Thoracic aorta (tissue), 2 donors: ENCODE results near the gene AP1S3. TPM values are rescaled to one million over a fixed set of nuclear protein-coding genes. Genes with fewer than 3 reads are reported as not detected.
"Not testable (repeated sequence)": the region's sequence is repeated elsewhere in the genome, so short reads cannot be mapped to it uniquely, and the experiment has no call there.

Experiments
- ATAC-seq: fragments of 150-250 bp; one replicate; pipeline ENCODE4 v1.8.0; 2017; ENCODE audit warnings: low read depth; ENCODE audit not compliant: insufficient number of reproducible peaks, low FRiP score
- DNase-seq: peaks from one replicate; pipeline ENCODE4 v3.0.0-alpha.2; 2020; ENCODE audit warnings: low spot score
- H3K27ac ChIP-seq, 2 donors: fragments of 200-600 bp; sonication (generic); 1 replicate in 1 of 2; 2 replicates in 1 of 2; pipeline ENCODE4 v1.5.1; 2016; ENCODE audit warnings: mild to moderate bottlenecking in 2 of 2, moderate library complexity in 2 of 2
- H3K27me3 ChIP-seq: fragments of 200-600 bp; sonication (generic); replicated peaks from 2 replicates; pipeline ENCODE4 v1.6.0; 2016; ENCODE audit warnings: mild to moderate bottlenecking; ENCODE audit not compliant: insufficient read depth
- H3K36me3 ChIP-seq: fragments of 200-600 bp; sonication (generic); one replicate; pipeline ENCODE4 v1.5.1; 2016
- H3K4me1 ChIP-seq, 2 donors: fragments of 200-600 bp; sonication (generic); 1 replicate in 1 of 2; 2 replicates in 1 of 2; pipeline versions ENCODE4 v1.5.1 to v1.6.0; 2016; ENCODE audit warnings: low read depth in 2 of 2, mild to moderate bottlenecking in 1 of 2; ENCODE audit not compliant: control insufficient read depth in 1 of 2
- H3K4me3 ChIP-seq: fragments of 200-600 bp; sonication (generic); 2 replicates; pipeline ENCODE4 v1.5.1; 2016; ENCODE audit warnings: mild to moderate bottlenecking
- H3K9me3 ChIP-seq: fragments of 200-600 bp; sonication (generic); 2 replicates; pipeline ENCODE4 v1.5.1; 2016
- CTCF ChIP-seq: fragments of 200-600 bp; sonication (generic); IDR thresholded peaks from one replicate; pipeline ENCODE4 v1.5.1; 2019; ENCODE audit warnings: antibody characterized with exemption
- total RNA-seq, 2 donors: library from RNA; depleted of rRNA; stranded (reverse); fragments of >200 nt; gene quantifications; one replicate each; pipeline versions ENCODE4 v1.1.0 to v1.2.3, GENCODE V29; 2016

The AP1S3 gene
- total RNA-seq, 2 donors from 2014 or later = 0.95 to 3.0 TPM

DNA sequence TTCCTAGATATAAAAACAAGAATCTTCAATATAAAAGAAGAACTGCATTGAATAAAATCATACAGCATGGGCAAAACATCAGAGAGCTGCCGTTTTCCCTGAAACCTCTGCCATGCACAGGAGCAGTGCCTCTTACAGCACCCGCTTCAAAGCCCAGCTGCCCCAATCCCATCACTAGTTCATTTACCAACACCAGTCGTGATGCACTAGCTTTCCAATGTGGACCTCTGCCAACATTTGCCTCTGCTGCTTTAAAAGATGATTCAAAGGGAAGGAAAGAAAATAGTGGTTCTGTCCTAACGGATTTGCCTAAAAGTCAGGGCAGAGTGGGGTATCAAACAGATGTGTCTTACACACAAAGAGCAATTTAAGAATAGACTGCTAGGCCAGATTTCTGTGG is 43.4 kb upstream of the AP1S3 start:
- ATAC-seq = no peak
- TF ChIP-seq CTCF = no peak
- Histone ChIP-seq H3K4me3 (no peak overlapping the region), H3K27me3 (no peaks in the 10 kb centered on the region), H3K4me1 (no peaks in the 10 kb centered on the region), H3K36me3 (peaks cover 53% of the 10 kb centered on the region), H3K27ac (no peak overlapping the region), H3K9me3 (no peaks in the 10 kb centered on the region)
- no peak for DNase-seq

- no peak for DNase-seq
- Histone ChIP-seq H3K4me1 (no peaks in the 10 kb centered on the region), H3K27ac (no peak overlapping the region), H3K9me3 (no peaks in the 10 kb centered on the region), H3K4me3 (no peak overlapping the region), H3K27me3 (no peaks in the 10 kb centered on the region), H3K36me3 (peaks cover 54% of the 10 kb centered on the region)
- no peak for ATAC-seq
- TF ChIP-seq CTCF = no peak
These were observed 40.5 kb upstream of the AP1S3 start for GRCh38 chr2:223877721-223878410.

DNA sequence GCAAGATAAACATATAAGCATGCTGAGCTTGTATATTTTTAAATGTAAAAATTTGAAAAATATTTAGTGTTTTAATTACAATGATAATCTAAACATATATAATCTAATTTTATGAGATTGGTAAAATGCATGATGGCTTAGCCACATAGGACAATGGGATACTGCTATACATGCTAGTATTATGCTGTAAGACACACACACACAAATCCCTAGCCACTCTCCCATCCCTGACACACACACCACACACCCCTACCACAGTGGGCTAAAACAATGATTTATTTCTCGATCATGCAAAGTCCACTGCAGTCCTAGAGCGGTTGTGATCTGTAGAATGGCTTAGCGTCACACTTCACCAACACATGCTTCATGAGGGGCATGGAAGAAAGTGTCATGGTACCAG is 36.3 kb upstream of the AP1S3 start:
- no peak overlapping the region for H3K27ac ChIP-seq
- ATAC-seq = no peak
- H3K27me3 ChIP-seq = no peaks in the 10 kb centered on the region
- no peaks in the 10 kb centered on the region for H3K9me3 ChIP-seq
- H3K36me3 ChIP-seq = peaks cover 41% of the 10 kb centered on the region
- no peaks in the 10 kb centered on the region for H3K4me1 ChIP-seq
- no peak overlapping the region for H3K4me3 ChIP-seq
- no peak for DNase-seq
- no peak for TF ChIP-seq CTCF

DNA sequence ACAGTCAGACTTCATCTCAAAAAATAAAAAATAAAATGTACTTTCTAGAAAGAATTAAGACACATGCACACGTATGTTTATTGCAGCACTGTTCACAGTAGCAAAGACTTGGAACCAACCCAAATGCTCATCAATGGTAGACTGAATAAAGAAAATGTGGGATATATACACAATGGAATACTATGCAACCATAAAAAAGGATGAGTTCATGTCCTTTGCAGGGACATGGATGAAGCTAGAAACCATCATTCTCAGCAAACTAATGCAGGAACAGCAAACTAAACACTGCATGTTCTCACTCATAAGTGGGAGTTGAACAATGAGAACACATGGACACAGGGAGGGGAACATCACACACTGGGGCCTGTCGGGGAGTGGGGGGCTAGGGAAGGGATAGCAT is 35.4 kb upstream of the AP1S3 start:
- H3K4me3 ChIP-seq, DNase-seq, ATAC-seq, H3K4me1 ChIP-seq, H3K9me3 ChIP-seq, H3K27me3 ChIP-seq, H3K27ac ChIP-seq: not testable (repeated sequence)
- H3K36me3 ChIP-seq = peaks cover 32% of the 10 kb centered on the region

- not testable (repeated sequence) for H3K27me3 ChIP-seq, H3K4me1 ChIP-seq, H3K27ac ChIP-seq, ATAC-seq, H3K4me3 ChIP-seq, H3K9me3 ChIP-seq, DNase-seq
- H3K36me3 ChIP-seq = peaks cover 29% of the 10 kb centered on the region
These were observed 34.3 kb upstream of the AP1S3 start for GRCh38 chr2:223871661-223872060.

DNA sequence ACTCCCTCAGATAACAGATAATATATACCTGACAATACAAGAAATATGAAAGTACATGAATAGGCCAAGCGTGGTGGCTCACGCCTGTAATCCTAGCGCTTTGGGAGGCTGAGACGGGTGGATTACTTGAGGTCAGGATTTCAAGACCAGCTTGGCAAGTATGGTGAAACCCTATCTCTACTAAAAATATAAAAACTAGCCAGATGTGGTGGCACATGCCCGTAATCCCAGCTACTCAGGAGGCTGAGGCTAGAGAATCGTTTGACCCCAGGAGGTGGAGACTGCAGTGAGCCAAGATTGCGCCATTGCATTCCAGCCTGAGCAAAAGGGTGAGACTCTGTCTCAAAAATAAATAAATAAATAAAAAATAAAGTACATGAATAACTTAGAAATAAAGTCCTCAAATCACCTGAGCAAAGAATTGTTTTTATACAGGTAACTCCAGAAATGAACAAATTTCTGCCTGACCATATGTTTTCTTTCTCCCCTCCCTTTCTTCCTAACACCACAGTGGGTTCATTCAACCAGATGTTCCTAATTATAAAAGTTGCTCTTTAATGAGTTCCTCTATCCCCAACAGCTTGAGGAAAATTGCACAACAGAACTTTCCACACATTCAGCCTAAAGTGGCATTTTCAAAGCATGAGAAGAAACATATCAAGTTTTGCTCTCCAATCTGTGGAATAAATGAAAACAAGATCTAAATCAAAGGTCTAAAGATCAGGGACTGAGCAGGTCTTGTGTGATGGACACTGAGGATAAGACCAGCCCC is 33.6 kb upstream of the AP1S3 start:
- H3K27ac ChIP-seq = no peak overlapping the region
- no peaks in the 10 kb centered on the region for H3K27me3 ChIP-seq
- ATAC-seq = no peak
- H3K4me1 ChIP-seq = no peaks in the 10 kb centered on the region
- DNase-seq = no peak
- no peak overlapping the region for H3K4me3 ChIP-seq
- no peaks in the 10 kb centered on the region for H3K9me3 ChIP-seq
- no peak for TF ChIP-seq CTCF
- peaks cover 26% of the 10 kb centered on the region for H3K36me3 ChIP-seq
